H1 (cell line): ENCODE data around the gene ISG20L2. TPM values are rescaled to one million over a fixed set of nuclear protein-coding genes. Genes with fewer than 3 reads are reported as not detected.

Experiments used
- CTCF ChIA-PET: fragments of 300-600 bp; sonication (Branson Sonifier 250); formaldehyde crosslinking; loops from one replicate; lab custom pipeline; 2021; ENCODE audit not compliant: partially characterized antibody; lab: Charles Lee
- POLR2A ChIA-PET: fragments of 300-600 bp; sonication (Branson Sonifier 250); formaldehyde crosslinking; loops from one replicate; lab custom pipeline; 2021; ENCODE audit warnings: inconsistent platforms; ENCODE audit not compliant: partially characterized antibody; lab: Charles Lee
- DNase-seq, 2 experiments: peaks; one replicate each; pipeline versions ENCODE4 v3.0.0 to v3.0.0-alpha.2; 2010 to 2022; ENCODE audit warnings: low spot score in 2 of 2, low read depth in 1 of 2, mixed read lengths in 1 of 2
- FAIRE-seq: peaks from 2 replicates; lab custom pipeline; 2011; peaks lifted over from hg19 to GRCh38; lab: Jason Lieb, UNC
- H2AFZ ChIP-seq: 2 replicates; pipeline ENCODE4 v1.8.1; 2012; ENCODE audit warnings: low read length, inconsistent platforms
- H2AK5ac ChIP-seq: 2 replicates; pipeline ENCODE4 v1.6.1; 2013; ENCODE audit warnings: low read depth, low read length
- H2BK120ac ChIP-seq: replicated peaks from 2 replicates; pipeline ENCODE3; 2013; ENCODE audit warnings: low read depth, low read length, inconsistent platforms
- H2BK12ac ChIP-seq: 2 replicates; pipeline ENCODE4 v1.6.1; 2013; ENCODE audit warnings: low read depth, low read length
- H2BK15ac ChIP-seq: 2 replicates; pipeline ENCODE4 v1.6.1; 2013; ENCODE audit warnings: low read length
- H2BK20ac ChIP-seq: 2 replicates; pipeline ENCODE4 v1.6.1; 2013; ENCODE audit warnings: low read length
- H2BK5ac ChIP-seq: 2 replicates; pipeline ENCODE4 v1.6.1; 2013; ENCODE audit warnings: low read depth, low read length
- H3K14ac ChIP-seq: 2 replicates; pipeline ENCODE4 v1.6.1; 2013; ENCODE audit warnings: inconsistent platforms; ENCODE audit not compliant: insufficient read length
- H3K18ac ChIP-seq: 2 replicates; pipeline ENCODE4 v1.6.1; 2013; ENCODE audit warnings: low read length; ENCODE audit errors: extremely low read depth
- H3K23ac ChIP-seq: 2 replicates; pipeline ENCODE4 v1.6.1; 2013; ENCODE audit warnings: inconsistent platforms; ENCODE audit not compliant: insufficient read length
- H3K23me2 ChIP-seq: 2 replicates; pipeline ENCODE4 v1.6.1; 2013; ENCODE audit warnings: low read depth, low read length
- H3K27ac ChIP-seq: 2 replicates; pipeline ENCODE4 v1.6.1; 2011; ENCODE audit warnings: low read depth, low read length, inconsistent platforms
- H3K27me3 ChIP-seq, 4 experiments: replicated peaks in 1 of 4; 1 replicate in 1 of 4; 2 replicates in 3 of 4; pipeline versions ENCODE4 v1.6.1 to v1.8.1; 2011 to 2013; ENCODE audit warnings: low read length in 3 of 4, mild to moderate bottlenecking in 3 of 4, inconsistent platforms in 2 of 4, mixed read lengths in 2 of 4, moderate library complexity in 1 of 4; ENCODE audit not compliant: control insufficient read depth in 3 of 4, insufficient read depth in 3 of 4; ENCODE audit errors: extremely low read depth in 1 of 4
- H3K36me3 ChIP-seq, 4 experiments: 2 replicates each; pipeline versions ENCODE4 v1.6.1 to v1.8.1; 2011 to 2013; ENCODE audit warnings: mild to moderate bottlenecking in 4 of 4, low read length in 3 of 4, moderate library complexity in 2 of 4, control low read depth in 1 of 4, inconsistent platforms in 1 of 4; ENCODE audit not compliant: insufficient read depth in 4 of 4, control insufficient read depth in 2 of 4
- H3K4ac ChIP-seq: replicated peaks from 2 replicates; pipeline ENCODE3; 2013; ENCODE audit warnings: low read length, low read depth, mixed read lengths, inconsistent platforms; ENCODE audit not compliant: insufficient read length
- H3K4me1 ChIP-seq, 4 experiments: replicated peaks in 1 of 4; 1 replicate in 1 of 4; 2 replicates in 3 of 4; pipeline versions ENCODE4 v1.6.1 to v1.8.1; 2011 to 2013; ENCODE audit warnings: low read length in 3 of 4, inconsistent platforms in 2 of 4, mixed read lengths in 1 of 4; ENCODE audit not compliant: insufficient read depth in 4 of 4, control insufficient read depth in 3 of 4
- H3K4me2 ChIP-seq, 2 experiments: 2 replicates each; pipeline versions ENCODE4 v1.6.1 to v1.8.1; 2011 to 2013; ENCODE audit warnings: low read depth in 2 of 2, low read length in 2 of 2, control low read depth in 1 of 2, inconsistent platforms in 1 of 2, mild to moderate bottlenecking in 1 of 2; ENCODE audit not compliant: insufficient read depth in 1 of 2
- H3K4me3 ChIP-seq, 4 experiments: fragments of 200-600, 300-600 bp in 1 of 4; sonication (generic), shearing (Covaris generic), sonication (Bioruptor Twin) in 1 of 4; 2 replicates each; pipeline versions ENCODE4 v1.5.1 to v1.8.1; 2011 to 2016; ENCODE audit warnings: low read length in 4 of 4, low read depth in 3 of 4, control low read depth in 2 of 4, inconsistent platforms in 2 of 4, mild to moderate bottlenecking in 2 of 4, mixed read lengths in 1 of 4, moderate library complexity in 1 of 4; ENCODE audit not compliant: insufficient read depth in 2 of 4; ENCODE audit errors: extremely low read depth in 1 of 4
- H3K56ac ChIP-seq: replicated peaks from 2 replicates; pipeline ENCODE3; 2013; ENCODE audit warnings: low read depth, mild to moderate bottlenecking, mixed read lengths, low read length, inconsistent platforms; ENCODE audit not compliant: insufficient read length
- H3K79me1 ChIP-seq: 2 replicates; pipeline ENCODE4 v1.6.1; 2013; ENCODE audit warnings: low read depth, low read length, control low read depth
- H3K79me2 ChIP-seq, 2 experiments: 2 replicates each; pipeline versions ENCODE4 v1.6.1 to v1.8.1; 2012 to 2013; ENCODE audit warnings: low read length in 2 of 2, mild to moderate bottlenecking in 2 of 2, inconsistent platforms in 1 of 2; ENCODE audit not compliant: insufficient read depth in 2 of 2, control insufficient read depth in 1 of 2
- H3K9ac ChIP-seq, 4 experiments: replicated peaks in 1 of 4; 1 replicate in 1 of 4; 2 replicates in 3 of 4; pipeline versions ENCODE4 v1.6.1 to v1.8.1; 2011 to 2013; ENCODE audit warnings: low read depth in 3 of 4, low read length in 3 of 4, control low read depth in 2 of 4, mild to moderate bottlenecking in 2 of 4, moderate library complexity in 2 of 4, inconsistent platforms in 1 of 4; ENCODE audit errors: extremely low read depth in 1 of 4
- H3K9me3 ChIP-seq, 2 experiments: 2 replicates each; pipeline versions ENCODE4 v1.6.1 to v1.8.1; 2012 to 2013; ENCODE audit warnings: mild to moderate bottlenecking in 2 of 2, moderate library complexity in 2 of 2, control low read depth in 1 of 2, inconsistent platforms in 1 of 2, low read depth in 1 of 2, low read length in 1 of 2, mixed read lengths in 1 of 2; ENCODE audit not compliant: insufficient read depth in 2 of 2
- H4K20me1 ChIP-seq, 2 experiments: replicated peaks in 1 of 2; 2 replicates each; pipeline versions ENCODE3 to v1.8.1; 2011 to 2013; ENCODE audit warnings: inconsistent platforms in 2 of 2, low read length in 2 of 2, mild to moderate bottlenecking in 1 of 2; ENCODE audit not compliant: insufficient read depth in 2 of 2, control insufficient read depth in 1 of 2
- H4K5ac ChIP-seq: 2 replicates; pipeline ENCODE4 v1.6.1; 2013; ENCODE audit warnings: low read length, low read depth, mixed read lengths, inconsistent platforms; ENCODE audit not compliant: insufficient read length
- H4K8ac ChIP-seq: 2 replicates; pipeline ENCODE4 v1.8.0; 2013; ENCODE audit warnings: mild to moderate bottlenecking, moderate library complexity, low read length, inconsistent platforms; ENCODE audit not compliant: insufficient read depth; ENCODE audit errors: extremely low read depth
- H4K91ac ChIP-seq: replicated peaks from 2 replicates; pipeline ENCODE3; 2013; ENCODE audit warnings: low read length, mixed read lengths, inconsistent platforms; ENCODE audit not compliant: insufficient read length
- CHD2 ChIP-seq: IDR thresholded peaks from 2 replicates; pipeline ENCODE4 v1.6.1; 2012; ENCODE audit warnings: low read length, improper control_type of control experiment
- CTBP2 ChIP-seq: IDR thresholded peaks from 2 replicates; pipeline ENCODE4 v1.7.0; 2011; ENCODE audit warnings: borderline replicate concordance, mild to moderate bottlenecking, moderate library complexity, mixed read lengths, low read length; ENCODE audit not compliant: insufficient read depth, insufficient read length
- GABPA ChIP-seq: IDR thresholded peaks from 2 replicates; pipeline ENCODE4 v1.6.1; 2011; ENCODE audit warnings: mild to moderate bottlenecking, low read length, moderate library complexity, borderline replicate concordance; ENCODE audit not compliant: insufficient read depth
- HDAC6 ChIP-seq: IDR thresholded peaks from one replicate; pipeline ENCODE4 v1.7.1; 2012; ENCODE audit warnings: low read depth, mild to moderate bottlenecking, inconsistent platforms, low read length, moderate library complexity
- JUN ChIP-seq: IDR thresholded peaks from 2 replicates; pipeline ENCODE4 v1.6.1; 2011; ENCODE audit warnings: low read depth, mild to moderate bottlenecking, improper control_type of control experiment, low read length
- PHF8 ChIP-seq: fragments of 200-600 bp; sonication (generic); conservative IDR thresholded peaks from 2 replicates; pipeline ENCODE4 v1.7.1; 2012; ENCODE audit warnings: low read depth, mild to moderate bottlenecking, inconsistent platforms, low read length, moderate library complexity
- RFX5 ChIP-seq: IDR thresholded peaks from 2 replicates; pipeline ENCODE4 v1.6.1; 2011; ENCODE audit warnings: low read depth, low read length, improper control_type of control experiment, borderline replicate concordance
- RXRA ChIP-seq: IDR thresholded peaks from 2 replicates; pipeline ENCODE4 v1.6.1; 2011; ENCODE audit warnings: low read depth, mild to moderate bottlenecking, low read length, moderate library complexity; ENCODE audit not compliant: insufficient read depth
- SP1 ChIP-seq: IDR thresholded peaks from 2 replicates; pipeline ENCODE4 v1.6.1; 2011; ENCODE audit warnings: low read depth, low read length
- SP2 ChIP-seq: IDR thresholded peaks from 2 replicates; pipeline ENCODE4 v1.6.1; 2012; ENCODE audit warnings: mild to moderate bottlenecking, low read length, inconsistent platforms
- SUZ12 ChIP-seq: fragments of 200-600 bp; sonication (generic); IDR thresholded peaks from 2 replicates; pipeline ENCODE4 v1.6.1; 2012; ENCODE audit warnings: mild to moderate bottlenecking, inconsistent platforms, low read length, moderate library complexity, mixed read lengths
- TEAD4 ChIP-seq: IDR thresholded peaks from 2 replicates; pipeline ENCODE4 v1.6.1; 2012; ENCODE audit warnings: low read depth, low read length, inconsistent platforms, mixed read lengths
- WGBS, 2 experiments: shearing (Covaris generic) in 1 of 2; methylation state at CpG; one replicate each; pipeline versions ENCODE4 v1.1.6 to v1.1.7; 2013 to 2015; ENCODE audit warnings: low lambda C conversion rate in 2 of 2, mixed read lengths in 2 of 2, inconsistent platforms in 1 of 2, low coverage in 1 of 2, missing lambda C conversion rate in 1 of 2; ENCODE audit not compliant: insufficient replicate concordance in 2 of 2, insufficient coverage in 1 of 2, insufficient read length in 1 of 2; ENCODE audit errors: extremely low coverage in 1 of 2, missing lambda C conversion rate in 1 of 2; 5-methylcytosine and 5-hydroxymethylcytosine counted together
- polyA plus RNA-seq, 7 experiments: library from polyadenylated mRNA; depleted of rRNA in 3 of 7; stranded (reverse) in 5 of 7; unstranded in 2 of 7; fragments of >200 nt in 5 of 7; fragments of 200-250 nt in 2 of 7; gene quantifications; 1 replicate in 5 of 7; 2 replicates in 1 of 7; 4 replicates in 1 of 7; pipeline versions ENCODE4 v1.2.1 to v1.2.3, GENCODE V29; 2011 to 2013; ENCODE audit warnings: missing spikeins in 2 of 7, mixed read lengths in 2 of 7
- total RNA-seq: library from RNA; stranded (reverse); fragmentation: NEBNext Ultra II Directional; extraction: Animal tissue kit (Norgen Biotek cat#: 25700); gene quantifications from 2 replicates; pipeline ENCODE4 v1.2.1, GENCODE V29; 2021

ISG20L2 gene
- total and polyA plus RNA-seq, 2 of the 8 experiments (the other 6 are each of a cell fraction or from before 2014, with no cell fraction given), result 47.5 to 53.0 TPM

- H3K4me2 ChIP-seq, result peak overlapping the region; percentile 14 to 72
- H2AK5ac ChIP-seq, result peak overlapping the region; percentile 92; the same call in 1 of the 2 replicates
- no peaks in the 10 kb centered on the region for H3K9me3 ChIP-seq
- H2BK20ac ChIP-seq, result peak overlapping the region; percentile 87; the same call in 1 of the 2 replicates
- H2BK12ac ChIP-seq, result peak overlapping the region; percentile 78
- no peak overlapping the region for H3K56ac ChIP-seq
- POLR2A ChIA-PET, result interaction anchor here (1.3 to 13.9 kb wide), 11 partner anchors 16 to 168 kb away, joined by 3 to 530 read pairs (median 9); partner anchors contain the start of genes CRABP2, HDGF, INSRR and ISG20L2
- no peak for DNase-seq
- H3K23me2 ChIP-seq, result peaks cover 10% of the 10 kb centered on the region; the same call in 1 of the 2 replicates
- CTCF ChIA-PET, result interaction anchor here (0.5 to 66.0 kb wide), 30 partner anchors 3 to 236 kb away, joined by 3 to 4284 read pairs (median 10); partner anchors contain the start of genes BCAN, CRABP2, HAPLN2 and INSRR
- no peak for FAIRE-seq
- H3K23ac ChIP-seq, result no peak overlapping the region
- H3K27me3 ChIP-seq, result peaks cover 0 to 7% (median 0%) of the 10 kb centered on the region in 4 experiments; a peak in 2 of 7 replicates
- H4K20me1 ChIP-seq, result no peaks in the 10 kb centered on the region
- H3K4ac ChIP-seq, result peak overlapping the region; percentile 91
- H2AFZ ChIP-seq, result no peak overlapping the region
- H3K14ac ChIP-seq, result no peak overlapping the region
- H3K79me1 ChIP-seq, result no peaks in the 10 kb centered on the region
- peak overlapping the region in 2 of 4 experiments; percentile 2 to 52; a peak in 2 of 8 replicates for H3K4me3 ChIP-seq
- H4K91ac ChIP-seq, result peak overlapping the region; percentile 49
- no peak overlapping the region for H4K8ac ChIP-seq
- peak overlapping the region; percentile 76 for H2BK120ac ChIP-seq
- peak overlapping the region; percentile 42; the same call in 1 of the 2 replicates for H2BK5ac ChIP-seq
- 72% methylated on average over 8 of the region's 8 CpGs; no CpG with 5 or more reads in 1 of the 2 experiments for WGBS, 2 experiments
- no peak overlapping the region for H3K27ac ChIP-seq
- no peak overlapping the region; the same call in 1 of the 2 replicates for H2BK15ac ChIP-seq
- no peak overlapping the region for H4K5ac ChIP-seq
- TF ChIP-seq GABPA (no peak), SUZ12 (no peak), TEAD4 (no peak), PHF8 (no peak), JUN (no peak), RXRA (no peak), HDAC6 (no peak), CTBP2 (no peak), SP1 (no peak), CHD2 (no peak), SP2 (no peak), RFX5 (no peak)
- TF ChIP-seq, all 59 proteins: peak for 0
- Histone ChIP-seq H3K4me1 (peaks cover 24 to 51% (median 38%) of the 10 kb centered on the region in 4 experiments), H3K9ac (0 out of 7 replicates have a peak overlapping the region, but pooled peaks of 1 of the 4 experiments have one; percentile 9), H3K18ac (peak overlapping the region; percentile 99), H3K36me3 (no peaks in the 10 kb centered on the region), H3K79me2 (no peaks in the 10 kb centered on the region)
Observed at GRCh38 chr1:156690675-156691036, 37.9 kb downstream of the ISG20L2 start.
